Inferior parietal cortex (tissue), 1 donor: ENCODE results near the gene INTS1.

Experiments used
- DNase-seq: peaks from one replicate; pipeline ENCODE4 v3.0.0-alpha.2; 2016; ENCODE audit errors: extremely low spot score

INTS1 gene

GRCh38 chr7:1431226-1431625, 73.0 kb downstream of the INTS1 start:
- DNase-seq: no peak

- DNase-seq: no peak
Observed at GRCh38 chr7:1430056-1430845, 73.9 kb downstream of the INTS1 start.

GRCh38 chr7:1428941-1429501, 75.2 kb downstream of the INTS1 start:
- DNase-seq: no peak

DNA sequence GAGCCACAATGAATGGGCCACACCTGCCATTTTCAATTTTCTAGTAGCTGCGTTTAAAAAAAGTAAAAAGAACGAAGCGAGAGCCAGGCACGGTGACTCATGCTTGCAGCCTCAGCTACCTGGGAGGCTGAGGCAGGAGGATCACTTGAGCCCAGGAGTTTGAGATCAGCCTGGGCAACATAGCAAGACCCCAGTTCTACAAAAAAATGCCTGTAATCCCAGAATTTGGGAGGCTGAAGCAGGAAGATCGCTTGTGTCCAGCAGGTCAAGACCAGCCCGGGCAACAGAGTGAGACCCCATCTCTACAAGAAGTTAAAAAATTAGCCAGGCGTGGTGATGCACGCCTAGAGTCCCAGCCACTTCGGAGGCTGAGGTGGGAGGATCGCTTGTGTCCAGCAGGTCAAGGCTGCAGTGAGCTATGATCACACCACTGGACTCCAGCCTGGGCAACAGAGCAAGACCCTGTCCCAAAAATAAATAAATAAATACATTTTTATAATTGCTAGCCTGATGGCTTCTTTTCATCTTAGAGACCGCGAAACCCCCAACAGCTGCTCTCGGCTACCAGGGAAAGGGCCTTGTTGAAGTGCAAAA, 77.0 kb downstream of the INTS1 start:
- DNase-seq: no peak

DNA sequence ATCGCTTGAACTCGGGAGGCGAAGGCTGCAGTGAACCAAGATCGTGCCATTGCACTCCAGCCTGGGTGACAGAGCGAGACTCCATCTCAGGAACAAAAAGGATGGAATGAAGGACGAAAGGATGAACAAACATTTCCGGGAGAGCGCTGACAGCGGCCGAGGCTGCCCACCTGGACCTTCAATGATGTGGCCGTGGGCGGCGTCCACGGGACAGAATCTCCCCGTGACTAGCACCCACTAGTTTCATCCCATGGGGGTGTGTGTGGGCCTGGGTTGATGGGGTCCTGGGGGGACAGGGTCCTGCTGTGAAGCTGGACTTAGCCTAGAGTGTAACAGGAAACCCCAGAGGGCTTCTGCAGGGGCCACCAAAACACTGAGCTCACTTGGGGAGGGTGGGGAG, 77.7 kb downstream of the INTS1 start:
- DNase-seq: no peak

DNA sequence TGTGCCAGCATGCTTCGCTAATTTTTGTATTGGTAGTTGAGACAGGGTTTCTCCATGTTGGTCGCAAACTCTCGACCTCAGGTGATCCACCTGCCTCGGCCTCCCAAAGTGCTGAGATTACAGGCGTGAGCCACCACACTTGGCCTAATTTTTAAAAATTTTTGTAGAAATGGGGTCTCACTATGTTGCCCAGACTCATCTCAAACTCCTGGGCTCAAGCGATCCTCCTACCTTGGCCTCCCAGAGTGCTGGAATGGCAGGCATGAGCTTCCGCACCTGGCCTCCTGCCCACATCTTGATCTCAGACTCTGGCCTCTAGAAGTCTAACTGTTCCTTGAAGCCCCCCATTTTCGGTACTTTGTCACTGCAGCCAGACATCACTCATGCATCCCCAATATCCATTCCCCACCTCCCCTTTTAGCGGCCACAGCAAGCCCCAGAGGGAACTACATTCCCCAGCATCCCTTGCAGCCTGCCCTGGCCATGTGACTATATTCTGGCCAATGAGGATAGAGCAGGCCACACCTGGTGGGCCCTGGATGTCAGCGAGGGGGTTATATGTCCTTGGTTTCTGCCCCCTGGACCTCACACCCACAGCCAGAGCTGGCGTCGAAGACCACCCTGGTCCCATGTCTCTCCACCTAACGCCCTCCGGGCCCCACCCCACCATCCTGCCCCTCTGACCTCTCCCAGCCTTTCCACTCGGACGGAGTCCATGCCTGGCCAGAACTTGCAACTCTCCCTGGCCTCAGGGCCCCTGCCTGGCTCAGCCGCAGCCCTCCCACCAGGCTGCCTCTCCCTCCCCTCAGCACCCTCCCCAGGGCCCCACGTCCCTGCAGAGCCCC, 78.7 kb downstream of the INTS1 start:
- no peak for DNase-seq

DNA sequence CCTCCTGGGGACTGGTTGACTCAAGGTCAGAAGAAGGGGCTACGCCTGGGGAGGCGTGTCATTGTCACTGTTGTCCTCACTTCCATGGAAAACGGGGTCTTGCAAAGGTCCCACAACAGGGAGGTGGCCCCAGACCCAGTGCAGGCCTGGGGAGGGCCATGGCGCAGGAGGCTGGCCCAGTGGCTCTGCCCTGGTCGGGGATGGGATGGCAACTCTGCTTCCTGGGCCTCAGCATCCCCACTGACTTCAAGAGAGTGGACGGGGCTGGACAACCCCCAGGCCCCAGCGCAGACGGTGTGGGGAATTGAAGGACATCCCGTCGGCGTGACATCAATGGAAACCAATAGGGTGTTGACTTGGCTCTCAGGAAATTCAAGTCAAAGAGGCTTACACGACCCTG, 80.1 kb downstream of the INTS1 start:
- no peak for DNase-seq

GRCh38 chr7:1423264-1423811, 80.9 kb downstream of the INTS1 start:
- no peak for DNase-seq

DNA sequence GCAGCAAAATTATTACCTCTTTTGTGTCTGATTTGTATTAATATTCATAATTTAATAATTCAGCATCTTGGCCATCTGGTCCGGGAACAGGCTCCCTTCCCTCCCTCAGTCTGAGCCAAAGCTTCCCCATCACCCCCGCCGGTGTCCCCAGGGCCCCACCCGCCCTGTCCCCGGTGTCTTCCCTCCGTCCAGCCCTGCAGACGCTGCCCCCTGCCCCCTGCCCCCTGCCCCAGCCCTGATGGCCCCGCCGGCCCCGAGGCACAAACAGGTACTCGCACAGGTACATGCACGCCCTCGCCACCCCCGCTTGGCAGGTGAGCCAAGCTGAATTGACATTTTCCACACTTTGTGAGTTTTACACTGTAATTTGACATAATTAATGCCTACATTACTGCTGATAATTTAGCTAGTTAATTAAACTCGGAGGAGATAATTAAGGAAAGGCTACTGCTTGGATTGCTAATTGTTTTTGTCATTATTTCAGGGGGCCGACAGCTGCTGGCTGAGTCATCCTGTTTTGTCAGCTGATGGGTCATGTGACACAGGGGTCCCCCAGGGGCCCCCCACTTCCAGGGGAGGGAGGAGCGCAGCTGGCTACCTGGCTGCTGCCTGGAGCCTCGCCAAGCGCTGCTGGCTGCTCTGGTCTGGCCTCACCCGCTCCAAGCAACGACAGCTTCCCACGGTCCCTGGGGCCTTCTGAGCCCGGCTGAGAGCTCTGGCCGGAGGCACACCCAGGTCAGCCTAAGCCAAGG, 81.5 kb downstream of the INTS1 start:
- DNase-seq: no peak

GRCh38 chr7:1421946-1422345, 82.2 kb downstream of the INTS1 start:
- DNase-seq: no peak

DNA sequence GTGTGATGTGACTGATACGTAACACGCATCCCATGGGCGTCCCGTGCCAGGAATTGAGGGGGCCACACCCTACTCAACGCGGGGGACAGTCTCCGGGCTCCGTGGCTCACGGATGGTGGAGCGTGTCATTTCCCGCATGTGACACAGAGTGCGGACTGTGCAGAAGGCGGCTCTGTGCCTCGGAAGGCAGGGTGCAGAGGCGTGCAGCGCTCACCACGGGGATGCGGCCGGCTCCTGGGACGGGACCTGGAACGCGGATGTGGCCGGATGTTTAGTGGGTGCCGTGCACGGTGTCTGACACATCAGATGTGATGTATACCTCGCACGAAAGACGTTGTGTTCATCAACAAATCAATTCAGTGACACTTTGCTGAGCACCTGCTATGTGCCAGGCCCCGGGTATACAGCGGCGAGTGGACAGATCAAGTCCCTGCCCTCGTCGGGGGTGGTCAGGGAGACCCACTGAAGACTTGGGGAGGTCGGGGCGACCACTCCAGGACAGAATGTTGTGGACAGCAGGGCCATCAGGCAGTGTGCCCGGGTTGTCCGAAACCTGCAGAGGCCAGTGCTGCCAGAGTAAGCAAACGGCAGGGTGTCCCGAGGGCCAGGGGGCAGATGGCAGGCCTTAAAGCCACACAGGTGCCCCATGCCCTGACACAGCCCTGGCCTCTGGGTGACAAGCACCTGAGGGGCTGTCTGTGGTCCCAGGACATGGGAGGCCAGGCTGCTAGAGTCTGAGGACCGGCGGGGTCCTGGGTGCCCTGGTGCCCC, 83.0 kb downstream of the INTS1 start:
- no peak for DNase-seq
